NCI-H510A treated with DMSO at 0.1 percent for 48 hours (cell line): ENCODE results near the gene FKBP7.
"Not testable (repeated sequence)": the region's sequence is repeated elsewhere in the genome, so short reads cannot be mapped to it uniquely, and the experiment has no call there.

Experiments
- DNase-seq: peaks from one replicate; lab custom pipeline; 2025; lab: John Stamatoyannopoulos, UW

FKBP7 gene

GRCh38 chr2:178485356-178485755 lies 7.0 kb upstream of the FKBP7 start:
- no peak for DNase-seq

DNA sequence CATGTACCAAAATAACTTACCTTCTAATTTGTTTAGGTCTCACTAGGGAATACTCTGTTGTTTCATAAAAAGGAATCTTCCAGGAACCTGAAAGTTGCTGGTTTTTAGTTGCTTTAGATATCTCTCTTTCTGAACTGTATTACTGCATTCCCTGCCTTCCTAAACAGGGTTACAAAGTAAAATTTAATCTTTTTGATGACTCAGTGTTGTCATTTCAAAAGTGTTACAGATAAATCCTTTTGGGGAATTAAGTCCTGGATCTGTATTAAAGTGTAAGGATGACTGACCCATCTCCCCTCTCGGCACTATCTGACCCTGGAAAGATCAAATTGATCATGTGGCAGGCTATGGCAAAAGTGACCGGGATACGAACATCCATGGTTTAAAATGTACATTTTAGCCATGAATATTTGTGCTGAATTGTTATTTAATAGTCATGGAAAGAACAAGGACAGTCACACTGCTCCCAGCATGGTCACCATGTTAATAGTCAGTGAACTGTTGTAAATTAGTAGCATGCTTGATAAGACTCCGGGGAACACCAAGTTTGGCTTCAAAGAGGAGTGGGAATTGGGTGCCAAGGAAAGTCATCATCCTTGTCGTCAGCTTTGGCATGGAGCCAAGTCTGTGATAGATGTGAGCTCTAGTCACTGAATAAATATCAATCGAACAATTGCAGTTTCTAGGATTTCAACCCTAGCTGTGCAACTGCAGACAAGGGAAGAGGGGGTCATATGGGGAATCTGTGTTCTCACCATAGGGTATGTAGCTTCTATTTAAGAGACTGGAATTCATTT lies 6.0 kb upstream of the FKBP7 start:
- DNase-seq: peak; percentile 96

GRCh38 chr2:178482437-178482836 lies 4.0 kb upstream of the FKBP7 start:
- no peak for DNase-seq

DNA sequence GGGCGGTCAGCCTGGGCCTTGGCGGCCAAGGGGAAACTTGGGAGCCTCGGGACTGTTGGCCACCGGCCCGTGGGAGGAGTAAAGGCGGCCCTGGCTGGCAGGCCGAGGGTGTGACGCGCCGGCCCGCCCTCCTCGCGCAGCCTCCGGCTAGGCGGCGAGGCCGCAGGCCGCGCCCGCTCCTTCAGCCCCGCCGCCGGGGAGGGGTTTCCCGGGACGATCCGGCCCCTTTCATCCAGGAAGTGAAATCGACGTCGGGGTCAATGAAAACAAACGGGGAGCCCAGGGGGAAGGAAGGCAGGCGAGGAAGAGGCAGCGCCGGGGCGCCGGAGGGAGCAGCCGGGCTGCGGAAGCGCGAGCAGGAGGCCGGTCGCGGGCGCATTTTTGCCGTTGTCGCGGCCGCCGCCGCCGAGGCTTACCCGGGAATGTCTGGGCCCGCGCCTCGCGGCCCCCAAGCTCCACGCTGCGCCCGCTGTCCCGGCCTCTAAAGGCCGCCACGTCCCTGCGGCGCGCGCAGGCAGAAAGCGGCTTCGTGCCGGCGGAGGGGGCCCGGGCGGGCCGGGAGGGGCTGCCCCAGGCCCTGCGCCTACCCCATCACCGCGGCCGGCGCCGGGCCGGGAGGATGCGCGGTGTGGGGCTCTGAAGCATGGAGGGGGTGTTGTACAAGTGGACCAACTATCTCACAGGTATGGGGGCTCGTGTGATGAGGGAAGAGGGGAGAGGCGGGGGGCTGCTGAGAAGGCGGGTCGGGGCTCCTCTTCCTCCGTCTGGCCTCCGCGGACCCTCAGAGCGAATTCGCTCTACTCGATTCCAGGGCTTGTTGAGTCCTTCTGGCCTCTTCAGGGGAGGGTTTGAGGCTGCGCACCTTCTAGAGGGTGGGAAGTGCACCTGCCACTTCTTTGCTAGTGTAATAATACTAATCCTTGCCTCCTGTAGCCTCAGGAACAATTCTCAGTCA lies 2.1 kb upstream of the FKBP7 start, which contains the start of gene PLEKHA3:
Gene PLEKHA3, plus strand, starts transcription at position 231 of the 955 bp plus-strand sequence. Its CDS starts 413 bp downstream, at position 644.
- peak; percentile 99 for DNase-seq

DNA sequence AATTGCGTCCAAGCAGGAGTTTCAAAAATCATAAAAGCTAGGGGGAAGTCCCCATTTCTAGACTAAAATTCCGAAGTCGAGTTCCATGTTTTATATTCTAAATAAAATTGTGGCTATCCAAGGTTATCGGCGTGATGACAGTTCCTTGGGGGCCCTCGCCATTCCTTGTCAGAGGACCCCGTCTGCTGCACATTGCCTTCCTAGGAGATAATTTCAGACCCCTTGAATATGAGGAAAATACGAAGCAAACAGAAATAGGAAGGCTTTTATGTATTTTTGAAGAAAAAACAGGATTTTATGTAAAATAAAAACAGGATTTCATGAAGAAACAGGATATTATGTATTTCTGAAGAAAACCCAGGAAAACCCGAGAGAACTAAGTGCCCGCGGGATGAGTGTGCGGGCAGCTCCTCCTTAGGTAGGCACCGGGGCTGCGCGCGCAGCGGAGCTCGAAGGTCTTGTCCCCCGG lies 1.4 kb upstream of the FKBP7 start:
- peak; percentile 72 for DNase-seq

- peak; percentile 88 for DNase-seq
These were observed 846 bp upstream of the FKBP7 start for GRCh38 chr2:178479275-178479616.

DNA sequence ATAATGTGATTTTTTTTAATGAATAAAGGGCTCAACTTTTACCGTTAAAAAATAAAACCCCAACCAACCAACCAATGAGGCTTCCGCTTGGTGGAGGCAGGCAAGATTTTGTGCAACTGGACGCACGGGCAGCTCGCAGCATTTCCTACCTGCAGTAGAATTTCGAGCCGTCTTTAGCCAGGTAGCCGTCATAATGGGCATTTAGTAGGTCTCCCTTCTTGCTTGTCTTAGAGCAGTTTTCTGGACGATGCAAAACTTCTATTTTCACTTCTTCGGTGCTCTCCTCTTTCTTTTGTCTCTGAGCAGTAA lies 316 bp downstream of the FKBP7 start:
- peak; percentile 93 for DNase-seq

- peak; percentile 73 for DNase-seq
These were observed 814 bp downstream of the FKBP7 start for GRCh38 chr2:178477443-178478129.

- peak; percentile 39 for DNase-seq
These were observed 1.9 kb downstream of the FKBP7 start for GRCh38 chr2:178476477-178476876.

DNA sequence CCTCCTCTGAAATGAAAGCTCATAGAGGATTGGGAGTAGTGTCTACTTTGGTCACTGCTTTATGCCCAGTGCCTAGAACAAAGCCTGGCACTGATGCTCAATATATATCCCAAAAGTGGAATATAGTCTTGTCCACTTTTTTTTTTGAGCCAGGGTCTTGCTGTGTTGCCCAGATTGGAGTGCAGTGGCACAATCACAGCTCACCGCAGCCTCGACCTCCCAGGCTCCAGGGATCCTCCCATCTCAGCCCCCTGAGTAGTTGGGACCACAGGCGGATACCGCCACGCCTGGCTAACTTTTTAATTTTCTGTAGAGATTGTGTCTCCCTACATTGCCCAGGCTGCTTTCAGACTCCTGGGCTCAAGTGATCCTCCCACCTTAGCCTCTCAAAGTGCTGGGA lies 3.8 kb downstream of the FKBP7 start:
- no peak for DNase-seq

DNA sequence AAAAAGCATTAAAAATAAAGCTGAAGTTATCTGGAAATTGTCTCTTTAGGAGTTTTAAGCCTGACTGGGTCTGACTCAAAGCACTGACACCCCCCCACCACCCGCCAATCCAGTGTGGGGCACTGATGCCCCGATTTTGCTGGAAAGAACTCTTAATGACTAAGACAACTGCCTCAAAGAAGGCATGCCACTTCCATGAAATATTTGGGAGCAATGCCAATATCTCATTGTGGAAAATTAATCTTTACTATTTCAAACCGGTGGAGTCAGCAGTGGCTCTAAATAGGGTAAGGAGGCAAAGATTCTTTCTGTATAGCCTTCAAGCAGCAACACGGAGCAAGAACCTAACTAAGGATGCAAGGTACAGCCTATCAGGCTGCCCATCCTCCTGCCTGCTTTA lies 4.5 kb downstream of the FKBP7 start:
- DNase-seq: no peak

GRCh38 chr2:178473373-178473772 lies 5.0 kb downstream of the FKBP7 start:
- no peak for DNase-seq

DNA sequence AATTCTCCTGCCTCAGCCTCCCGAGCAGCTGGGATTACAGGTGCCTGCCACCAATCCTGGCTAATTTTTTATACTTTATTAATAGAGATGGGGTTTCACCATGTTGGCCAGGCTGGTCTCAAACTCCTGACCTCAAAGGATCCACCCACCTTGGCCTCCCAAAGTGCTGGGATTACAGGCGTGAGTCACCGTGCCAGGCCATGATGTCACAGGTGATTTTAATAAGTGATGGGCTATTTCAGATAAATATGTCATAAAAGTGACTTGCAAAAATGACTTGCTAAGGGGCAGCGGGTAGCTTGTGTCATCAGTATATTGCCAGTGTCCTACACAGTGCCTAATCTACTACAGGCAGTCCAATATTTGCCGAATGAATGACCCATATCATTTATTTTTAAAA lies 7.1 kb downstream of the FKBP7 start:
- not testable (repeated sequence) for DNase-seq

DNA sequence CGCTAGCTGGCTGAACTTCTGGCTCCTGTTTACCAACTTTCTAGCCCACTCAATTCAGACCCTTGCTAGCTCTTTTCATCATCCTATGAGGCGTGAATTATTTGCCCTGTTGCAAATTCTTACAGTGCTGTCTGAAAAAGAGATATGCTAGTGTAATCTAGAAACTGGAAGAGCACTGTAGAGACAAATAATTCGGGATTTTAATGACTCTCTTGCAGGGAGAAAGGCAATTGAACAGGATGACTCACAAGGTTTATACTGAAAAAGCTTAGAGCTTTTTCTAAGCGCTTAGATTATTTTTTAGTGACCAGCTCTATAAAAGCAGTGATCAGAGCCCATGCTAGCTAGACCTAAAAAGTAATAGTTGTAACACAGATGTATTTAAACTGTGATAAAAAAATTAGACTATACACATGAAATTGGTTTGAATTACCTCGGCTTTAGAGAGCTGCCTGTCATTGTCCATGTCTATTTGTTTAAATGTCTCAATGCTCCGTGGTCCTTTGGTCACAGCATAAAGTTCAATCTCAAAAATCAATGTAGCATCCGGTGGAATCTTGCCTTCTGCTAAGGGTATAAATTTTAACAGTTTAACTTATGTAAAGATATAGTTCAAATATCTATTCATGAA lies 9.1 kb downstream of the FKBP7 start:
- DNase-seq: no peak

DNA sequence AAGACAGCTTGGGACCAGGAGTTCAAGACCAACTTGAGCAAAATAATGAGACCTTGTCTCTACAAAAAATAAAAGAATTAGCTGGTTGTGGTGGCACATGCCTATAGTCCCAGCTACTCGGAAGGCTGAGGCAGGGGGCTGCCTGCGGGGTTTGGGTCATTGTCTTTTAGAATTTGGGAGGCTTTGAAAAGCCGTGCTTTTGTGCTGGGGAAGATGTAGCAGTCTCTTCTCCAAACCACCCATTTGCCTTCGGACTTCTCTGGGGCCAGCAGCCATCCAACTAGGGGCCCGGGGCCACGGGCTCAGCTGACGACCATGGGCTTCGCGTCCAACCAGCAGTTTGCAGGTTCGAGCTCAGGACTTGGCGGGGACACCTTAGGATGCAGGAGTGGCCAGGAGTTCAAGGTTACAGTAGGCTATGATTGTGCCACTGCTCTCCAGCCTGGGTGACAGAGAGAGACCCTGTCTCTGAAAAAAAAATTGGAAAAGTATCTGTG lies 21.0 kb downstream of the FKBP7 start:
- DNase-seq: no peak

DNA sequence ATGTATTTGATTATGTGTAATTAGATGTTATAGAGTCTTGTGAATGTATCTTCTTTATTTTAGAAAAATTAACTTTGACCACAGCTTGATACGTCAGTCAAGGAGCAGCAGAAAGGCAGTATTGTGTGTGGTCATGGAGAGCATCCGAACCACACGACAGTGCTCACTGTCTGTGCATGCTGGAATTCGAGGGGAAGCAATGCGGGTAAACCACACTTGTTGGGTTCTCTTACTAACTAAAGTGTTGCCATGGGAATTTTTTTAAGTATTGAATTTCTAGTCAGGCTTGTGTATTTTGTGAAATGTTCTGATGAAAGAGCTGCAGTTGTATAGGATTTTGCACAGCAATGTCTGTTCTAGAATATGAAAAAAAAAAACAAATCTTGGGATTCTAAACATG lies 22.5 kb downstream of the FKBP7 start:
- DNase-seq: no peak

DNA sequence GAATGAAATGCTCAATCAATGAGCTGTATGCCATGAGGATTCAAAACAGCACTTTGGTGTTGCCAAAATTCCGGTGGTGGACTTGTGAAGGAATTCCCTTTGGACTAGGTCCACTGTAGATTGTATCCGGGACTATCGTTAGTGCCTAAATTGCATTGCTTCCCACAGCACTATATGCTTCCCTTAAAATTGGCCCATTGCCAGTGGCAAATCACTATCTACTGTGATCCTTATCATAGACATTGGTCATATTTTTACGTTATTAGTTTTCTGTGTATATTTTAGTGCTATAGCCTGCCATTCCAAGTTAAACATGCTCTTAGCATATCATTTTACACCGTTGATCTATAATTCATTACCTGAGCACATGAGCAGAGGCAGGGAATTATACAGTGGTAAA lies 25.5 kb downstream of the FKBP7 start:
- no peak for DNase-seq

DNA sequence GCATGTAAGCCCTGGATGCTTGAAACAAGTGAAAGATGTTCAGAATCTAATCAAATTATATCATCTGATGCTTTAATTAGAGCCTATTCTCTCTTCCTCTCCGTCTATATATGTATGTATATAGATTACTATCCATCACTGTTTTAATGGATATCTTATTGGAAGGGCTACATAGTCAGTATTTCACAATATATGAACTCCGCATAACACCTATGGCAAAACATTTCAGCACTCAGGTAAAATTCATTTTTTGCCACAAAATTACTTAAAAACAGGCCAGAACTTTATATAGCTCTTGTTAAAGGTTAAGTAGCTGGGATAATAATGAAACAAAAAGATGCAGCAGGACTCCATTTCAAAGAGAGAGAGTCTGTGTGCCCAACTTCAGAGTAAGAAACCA lies 26.1 kb downstream of the FKBP7 start:
- peak; percentile 69 for DNase-seq

GRCh38 chr2:178450774-178451525 lies 27.4 kb downstream of the FKBP7 start, which contains the start of the genes PJVK and PRKRA:
PJVK (plus strand) TSS chr2:178451378; CDS start chr2:178453410, 2,032 bp downstream.
PRKRA (minus strand) TSS chr2:178451175; CDS start chr2:178451030, 145 bp downstream.
- DNase-seq: peak; percentile 99

GRCh38 chr2:178450524-178450773 lies 28.0 kb downstream of the FKBP7 start:
- peak; percentile 98 for DNase-seq
